ENCODE results near the gene RBM26.

GRCh38 chr13:79417741-79418140 lies 11.7 kb upstream of the RBM26 start:
- no peak for TF ChIP-seq CTCF (IDR thresholded peaks at IDR 0.05)
- no peak for TF ChIP-seq POLR2AphosphoS5 (IDR thresholded peaks at IDR 0.05)
- no peak for TF ChIP-seq POLR2A (IDR thresholded peaks at IDR 0.05)

Data from gastroesophageal sphincter (tissue), 3 donors.